ENCODE results near the gene ABCA9.

GRCh38 chr17:68993112-68993511 is 67.6 kb downstream of the ABCA9 start:
- TF ChIP-seq CTCF (IDR thresholded peaks at IDR 0.05) (no peak), REST (IDR thresholded peaks at IDR 0.05; ENCODE audit: insufficient read depth in 1 of 2, low read depth in 2 of 2, low read length in 1 of 2) (no peak), POLR2AphosphoS5 (IDR thresholded peaks at IDR 0.05; ENCODE audit: low read depth, low read length) (no peak)
